Activated gamma-delta T cell treated with Interleukin-2 at 50 U/mL for 16 hours (primary cell): ENCODE measurements around the gene RIOK2.
"Not testable (repeated sequence)": the region's sequence is repeated elsewhere in the genome, so short reads cannot be mapped to it uniquely, and the experiment has no call there.

Source experiments
- DNase-seq: peaks from one replicate; pipeline ENCODE4 v3.0.0-alpha.2; 2020

RIOK2 gene

GRCh38 chr5:97165726-97166125 lies 17.3 kb downstream of the RIOK2 start:
- no peak for DNase-seq

GRCh38 chr5:97164846-97165245 lies 18.2 kb downstream of the RIOK2 start:
- no peak for DNase-seq

- no peak for DNase-seq
Measured at GRCh38 chr5:97163790-97164285, 19.2 kb downstream of the RIOK2 start.

- no peak for DNase-seq
Measured at GRCh38 chr5:97163360-97163764, 19.7 kb downstream of the RIOK2 start.

GRCh38 chr5:97162045-97162444 lies 21.0 kb downstream of the RIOK2 start:
- peak; percentile 45 for DNase-seq

- DNase-seq = no peak
Measured at GRCh38 chr5:97157689-97158088, 25.4 kb downstream of the RIOK2 start.

GRCh38 chr5:97151370-97151769 lies 31.7 kb downstream of the RIOK2 start:
- no peak for DNase-seq

- no peak for DNase-seq
Measured at GRCh38 chr5:97150401-97150800, 32.6 kb downstream of the RIOK2 start.

GRCh38 chr5:97149709-97150108 lies 33.3 kb downstream of the RIOK2 start:
- DNase-seq = no peak

GRCh38 chr5:97148288-97148687 lies 34.8 kb downstream of the RIOK2 start:
- no peak for DNase-seq

GRCh38 chr5:97143704-97144103 lies 39.3 kb downstream of the RIOK2 start:
- DNase-seq = no peak

- DNase-seq = no peak
Measured at GRCh38 chr5:97142521-97143254, 40.4 kb downstream of the RIOK2 start, which contains the start of gene LIX1. Gene LIX1 (minus strand): TSS chr5:97142611. CDS start chr5:97142576, 35 bp downstream.

- no peak for DNase-seq
Measured at GRCh38 chr5:97141539-97141938, 41.5 kb downstream of the RIOK2 start.

- DNase-seq = no peak
Measured at GRCh38 chr5:97141031-97141430, 42.0 kb downstream of the RIOK2 start.

GRCh38 chr5:97140250-97140649 lies 42.8 kb downstream of the RIOK2 start:
- DNase-seq = not testable (repeated sequence)

GRCh38 chr5:97136475-97136874 lies 46.6 kb downstream of the RIOK2 start:
- DNase-seq = no peak

GRCh38 chr5:97135868-97136267 lies 47.2 kb downstream of the RIOK2 start:
- no peak for DNase-seq

- no peak for DNase-seq
Measured at GRCh38 chr5:97134634-97135033, 48.4 kb downstream of the RIOK2 start.

- DNase-seq = no peak
Measured at GRCh38 chr5:97133101-97133500, 49.9 kb downstream of the RIOK2 start.

GRCh38 chr5:97131921-97132320 lies 51.1 kb downstream of the RIOK2 start:
- no peak for DNase-seq

GRCh38 chr5:97131139-97131710 lies 51.8 kb downstream of the RIOK2 start:
- no peak for DNase-seq

GRCh38 chr5:97127727-97128126 lies 55.3 kb downstream of the RIOK2 start:
- DNase-seq = no peak

- DNase-seq = no peak
Measured at GRCh38 chr5:97125125-97125683, 57.8 kb downstream of the RIOK2 start.

- no peak for DNase-seq
Measured at GRCh38 chr5:97124335-97124734, 58.7 kb downstream of the RIOK2 start.
